Activated CD4-positive, alpha-beta T cell treated with anti-CD3 and anti-CD28 coated beads, Interleukin-10, Interleukin-2, amounts not matched to agents 100 ng/mL and 50 ng/mL, durations not matched to agents 16 hours and 8 hours (primary cell): ENCODE measurements around the gene ASPRV1.

Experiments
- DNase-seq: peaks from one replicate; pipeline ENCODE4 v3.0.0-alpha.2; 2020

The ASPRV1 gene

DNA sequence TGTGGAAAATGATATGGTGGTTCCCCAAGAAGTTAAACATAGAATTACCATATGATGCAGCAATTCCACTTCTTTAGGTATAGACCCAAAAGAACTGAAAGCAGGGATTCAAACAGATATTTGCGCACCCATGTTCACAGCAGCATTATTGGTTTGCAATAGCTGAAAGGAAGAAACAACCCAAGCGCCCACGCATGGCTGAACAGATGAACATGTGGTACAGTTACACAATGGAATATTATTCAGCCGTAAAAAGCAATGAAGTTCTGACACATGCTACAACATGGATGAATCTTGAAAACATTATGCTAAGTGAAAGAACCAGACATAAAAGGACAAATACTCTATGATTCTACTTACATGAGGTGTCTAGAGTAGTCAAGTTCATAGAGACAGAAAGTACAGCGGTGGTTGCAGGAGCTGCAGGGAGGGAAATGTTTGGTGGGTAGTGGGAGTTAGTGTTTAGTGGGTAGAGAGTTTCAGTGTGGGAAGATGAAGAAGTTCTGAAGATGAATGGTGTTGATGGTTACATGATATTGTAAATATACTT lies 26.7 kb upstream of the ASPRV1 start:
- no peak for DNase-seq

GRCh38 chr2:69986691-69987090 lies 25.3 kb upstream of the ASPRV1 start:
- DNase-seq = no peak

- DNase-seq = no peak
These were observed 24.3 kb upstream of the ASPRV1 start for GRCh38 chr2:69985688-69986087.

DNA sequence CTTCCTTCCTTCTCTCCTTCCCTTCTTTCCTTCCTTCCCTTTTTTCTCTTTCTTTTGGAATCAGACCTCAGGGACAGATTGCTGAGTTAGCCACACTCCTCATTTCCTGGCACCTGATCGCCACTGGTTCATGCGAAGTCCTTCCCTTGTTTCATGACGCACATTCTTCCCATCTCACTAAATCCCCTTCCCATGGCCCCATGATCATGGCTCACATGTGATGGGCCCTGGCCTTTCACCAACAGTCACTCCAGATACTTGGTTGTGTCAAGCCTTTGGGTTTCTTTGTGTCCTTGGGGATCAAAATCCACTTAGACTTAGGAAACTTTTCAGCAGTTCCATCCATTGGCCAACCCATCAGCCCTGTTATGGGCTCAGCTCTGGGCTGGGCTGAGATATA lies 23.8 kb upstream of the ASPRV1 start:
- no peak for DNase-seq

DNA sequence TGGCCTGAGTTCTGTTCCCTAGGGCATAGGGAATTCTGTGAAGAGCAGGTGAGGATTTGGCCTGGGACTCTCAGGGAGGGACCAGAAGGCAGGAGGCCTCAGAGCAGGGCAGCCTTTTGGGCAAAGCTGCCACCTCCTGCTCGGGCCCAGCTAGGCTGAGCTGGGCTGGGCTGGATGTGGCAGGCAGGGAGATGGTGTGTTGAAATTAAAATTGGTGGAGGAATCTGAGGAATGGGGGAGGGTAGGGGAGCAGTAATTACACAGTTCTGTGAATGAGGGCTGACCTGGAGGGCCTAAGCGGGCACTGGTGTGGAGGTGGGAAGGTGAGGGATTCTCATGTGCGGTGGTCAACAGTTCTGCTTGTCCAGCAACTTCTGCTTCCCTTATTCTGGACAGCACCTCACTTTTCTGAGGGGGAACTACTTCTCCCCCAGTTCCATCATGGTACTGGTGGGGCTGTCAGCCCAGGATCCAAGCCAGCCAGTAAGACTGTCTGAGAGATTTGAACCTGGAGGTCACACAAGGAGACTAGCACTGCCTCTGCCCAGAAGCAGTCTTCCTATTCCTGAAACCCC lies 22.0 kb upstream of the ASPRV1 start:
- no peak for DNase-seq

GRCh38 chr2:69979902-69980807 lies 18.7 kb upstream of the ASPRV1 start:
- DNase-seq = no peak

DNA sequence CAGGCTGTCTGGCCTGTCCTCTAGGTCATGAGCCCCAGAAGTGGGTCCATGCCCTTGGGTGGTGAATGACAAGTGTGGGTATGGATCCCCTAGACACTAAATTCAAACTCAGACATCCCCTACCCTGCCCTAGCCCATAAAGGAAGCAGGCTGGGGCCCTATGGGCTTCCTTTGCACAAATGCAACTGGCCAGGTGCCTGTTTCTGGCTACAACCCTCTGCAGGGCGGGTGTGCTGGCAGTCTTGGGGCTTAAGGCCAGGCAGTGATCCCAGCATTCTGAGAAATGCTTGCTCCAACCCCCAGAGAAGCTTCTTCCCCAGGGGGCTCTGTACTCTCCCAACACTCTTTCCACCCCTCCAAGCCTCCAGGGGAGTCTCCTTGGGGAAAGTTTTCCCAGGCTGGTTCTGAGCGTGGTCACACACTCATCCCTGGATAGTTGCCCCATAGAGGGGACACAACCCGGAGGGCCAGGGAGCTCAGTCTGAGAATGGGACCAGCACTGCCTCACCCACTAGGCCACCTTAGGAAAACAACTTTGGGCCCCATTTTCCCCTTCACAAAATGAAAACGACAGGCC lies 16.6 kb upstream of the ASPRV1 start:
- DNase-seq = no peak

DNA sequence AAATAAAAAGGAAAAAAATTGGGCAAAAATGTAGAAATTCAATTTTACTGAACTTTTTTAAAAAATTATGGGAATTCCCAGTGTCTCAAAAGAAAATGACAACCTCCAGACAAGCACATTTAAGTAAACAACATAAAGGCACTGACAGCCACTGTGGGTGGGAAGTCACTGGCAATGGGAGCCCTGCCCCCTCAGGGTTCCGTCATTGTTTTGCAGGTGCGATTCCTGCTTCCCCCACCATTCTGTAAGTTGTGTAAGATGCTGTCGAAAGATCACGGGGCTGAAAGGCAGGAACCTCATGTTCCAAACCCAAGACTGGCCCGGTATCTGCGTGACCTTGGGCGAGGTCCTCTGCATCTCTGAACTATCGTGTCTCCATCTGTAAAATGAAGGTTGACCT lies 15.8 kb upstream of the ASPRV1 start:
- DNase-seq = no peak

GRCh38 chr2:69975853-69976462 lies 14.5 kb upstream of the ASPRV1 start:
- DNase-seq = no peak

- DNase-seq = no peak
These were observed 13.9 kb upstream of the ASPRV1 start for GRCh38 chr2:69975136-69975852.

- DNase-seq = no peak
These were observed 11.9 kb upstream of the ASPRV1 start for GRCh38 chr2:69973335-69973735.

GRCh38 chr2:69972822-69973221 lies 11.4 kb upstream of the ASPRV1 start:
- no peak for DNase-seq

DNA sequence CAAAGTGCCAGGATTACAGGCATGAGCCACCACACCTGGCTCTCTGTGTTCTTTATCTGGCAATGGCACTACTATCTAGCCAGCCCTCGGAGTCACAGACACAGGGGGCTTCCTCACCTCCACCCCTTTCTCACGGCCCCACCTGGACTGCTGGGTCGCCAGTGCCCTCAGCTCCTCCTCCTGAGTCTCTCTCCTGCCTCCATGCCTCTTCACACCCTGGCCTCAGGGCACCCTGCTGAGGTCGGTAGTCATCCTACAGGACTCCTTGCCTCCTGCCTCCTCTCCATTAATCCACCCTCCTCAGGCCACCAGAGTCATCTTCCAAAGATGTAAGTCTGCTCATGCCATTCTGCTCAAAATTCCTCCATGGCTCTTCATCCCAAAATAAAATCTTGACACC lies 8.6 kb upstream of the ASPRV1 start:
- DNase-seq = no peak

DNA sequence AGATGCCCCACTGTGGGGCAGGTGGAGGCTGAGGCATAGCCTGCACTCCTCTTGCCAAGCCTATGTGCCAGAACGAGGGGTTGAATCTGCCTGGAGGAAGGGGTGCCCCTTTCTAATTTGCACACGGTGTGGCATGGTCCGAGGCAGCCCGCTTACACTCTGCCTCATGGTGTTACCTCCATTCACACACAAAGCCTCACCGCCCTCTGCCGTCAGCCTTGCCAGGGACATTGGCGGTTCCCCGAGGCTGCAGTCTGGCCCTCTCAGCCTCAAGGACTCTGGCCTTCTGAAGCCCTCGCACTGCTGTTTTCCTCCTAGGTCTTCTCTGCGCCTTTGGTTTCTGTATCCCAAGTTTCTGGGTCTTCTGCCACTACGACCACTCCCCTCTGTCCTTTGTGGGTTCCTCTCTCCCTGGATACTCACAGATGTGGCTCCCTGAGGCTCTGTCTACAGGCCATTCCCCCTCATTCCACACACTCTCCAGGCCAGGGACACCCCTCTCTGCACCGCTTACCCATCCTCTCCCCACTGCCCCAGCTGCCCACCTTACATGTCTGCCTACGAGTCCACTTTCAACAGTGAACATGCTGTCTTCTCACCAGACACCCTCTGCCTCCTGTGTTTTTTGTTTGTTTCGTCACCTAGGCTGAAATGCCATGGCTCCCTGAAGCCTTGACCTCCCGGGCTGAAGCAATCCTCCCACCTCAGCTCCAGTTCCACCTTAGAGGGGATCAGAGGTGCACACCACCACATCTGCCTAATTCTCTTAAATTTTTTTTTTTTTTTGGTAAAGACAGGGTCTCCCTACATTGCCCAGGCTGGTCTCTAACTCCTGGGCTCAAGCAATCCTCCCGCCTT lies 7.9 kb upstream of the ASPRV1 start:
- no peak for DNase-seq

GRCh38 chr2:69968609-69969008 lies 7.2 kb upstream of the ASPRV1 start:
- no peak for DNase-seq

- DNase-seq = no peak
These were observed 5.1 kb upstream of the ASPRV1 start for GRCh38 chr2:69966496-69966895.

DNA sequence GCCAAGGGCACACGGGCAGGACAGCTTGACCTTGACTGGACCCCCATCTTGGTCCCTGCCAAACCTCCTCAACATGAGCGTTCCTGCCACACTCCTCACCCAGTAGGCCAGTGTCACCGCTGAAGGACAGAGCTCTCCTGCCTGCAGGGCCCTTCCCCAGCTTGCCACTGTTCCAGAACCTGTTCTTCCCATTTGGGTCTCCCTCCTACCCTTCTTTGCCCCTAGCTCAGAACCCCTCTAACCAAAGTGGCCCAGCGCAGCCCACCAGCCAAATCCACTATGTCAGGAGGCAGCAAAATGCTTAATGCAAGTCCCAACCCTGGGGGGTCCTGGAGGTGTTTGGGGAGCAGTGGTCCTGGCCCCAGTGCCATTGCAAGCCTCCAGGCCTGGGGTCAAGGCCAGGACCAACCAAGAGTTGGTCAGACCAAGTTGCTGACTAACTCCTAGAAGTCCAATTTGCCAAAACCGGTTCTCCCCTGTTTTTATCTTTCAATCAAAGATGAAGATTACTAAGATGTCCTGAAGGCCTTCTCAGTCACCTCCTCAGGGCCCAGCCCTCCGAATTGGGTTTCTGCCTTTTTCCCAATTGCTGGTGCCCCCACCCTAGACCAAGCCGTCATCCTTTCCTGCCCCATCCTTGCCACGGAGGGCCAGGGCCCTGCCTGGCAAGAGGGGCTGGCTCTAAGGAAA lies 4.5 kb upstream of the ASPRV1 start:
- no peak for DNase-seq

- no peak for DNase-seq
These were observed 3.0 kb upstream of the ASPRV1 start for GRCh38 chr2:69964353-69964841.

DNA sequence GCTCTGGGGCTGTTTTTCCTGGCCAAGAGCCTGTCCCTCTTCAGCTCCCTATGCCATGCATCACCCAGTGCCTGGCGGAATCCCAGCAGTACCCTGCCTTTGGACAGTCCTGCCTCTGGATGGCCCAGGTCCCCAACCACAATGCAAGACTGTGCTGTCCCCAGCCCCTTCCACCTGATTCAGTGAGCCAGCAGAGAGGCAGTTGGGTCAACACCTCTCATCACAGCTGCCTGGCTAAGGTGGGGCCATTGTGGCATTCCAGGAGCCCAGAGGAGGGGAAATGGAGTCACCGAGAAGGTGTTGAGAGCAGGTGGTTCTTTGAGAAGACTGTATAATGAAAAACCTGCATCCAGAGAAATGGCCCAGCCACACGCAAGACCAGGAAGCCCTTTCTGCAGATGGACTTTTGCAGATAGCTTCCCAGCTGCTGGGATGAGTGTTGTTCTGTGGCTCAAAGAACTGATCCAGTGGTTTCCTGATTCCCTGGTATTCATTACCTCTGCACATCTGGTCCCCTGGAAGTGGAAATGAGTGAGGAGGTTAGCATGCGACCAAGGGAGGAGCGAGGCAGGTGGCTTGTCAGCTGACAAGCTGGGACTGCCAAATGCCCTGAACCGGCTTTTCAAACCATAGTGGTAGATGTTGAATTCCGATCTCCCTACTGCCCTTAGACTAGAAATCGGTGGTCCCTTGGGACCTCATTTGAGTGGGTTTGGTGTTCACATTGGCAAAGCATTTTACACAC lies 1.7 kb upstream of the ASPRV1 start:
- no peak for DNase-seq

DNA sequence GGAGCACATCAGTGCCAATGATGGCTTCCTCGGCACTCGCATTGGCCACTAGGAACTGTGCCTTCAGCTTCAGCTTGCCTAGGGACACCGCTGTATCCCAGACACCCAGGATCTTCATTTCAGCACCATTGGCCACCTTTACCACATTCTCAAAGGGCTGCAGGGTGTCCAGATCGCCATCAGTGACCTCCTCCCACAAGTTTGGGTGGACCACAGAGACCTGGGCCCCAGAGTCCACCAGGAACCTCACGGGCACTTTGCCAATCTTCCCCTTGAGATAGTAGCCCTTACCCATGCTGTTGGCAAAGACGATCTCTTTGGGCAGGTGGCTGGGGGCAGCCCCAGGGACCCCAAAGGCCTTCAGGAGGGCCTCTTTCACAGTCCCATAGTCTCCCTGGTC lies 610 bp downstream of the ASPRV1 start:
- no peak for DNase-seq
